Ovary (tissue), 3 donors: ENCODE results near the gene CRYBG2.
"Not testable (repeated sequence)": the region's sequence is repeated elsewhere in the genome, so short reads cannot be mapped to it uniquely, and the experiment has no call there.

Experiments
- CTCF ChIP-seq, 3 donors: fragments of 450-650 bp in 2 of 3; fragments of 200-600 bp in 1 of 3; IDR thresholded peaks; one replicate each; pipeline versions ENCODE4 v1.5.1 to v1.8.0; 2016 to 2022; ENCODE audit warnings: antibody characterized with exemption in 3 of 3, mild to moderate bottlenecking in 1 of 3
- EP300 ChIP-seq: sonication (generic); formaldehyde crosslinking; IDR thresholded peaks from one replicate; pipeline ENCODE4 v1.6.1; 2017; ENCODE audit warnings: antibody characterized with exemption
- donor health status: DM: no; HTN: no; CAD: no.

GRCh38 chr1:26307966-26308899 is 45.7 kb downstream of the CRYBG2 start:
- TF ChIP-seq CTCF (IDR thresholded peaks at IDR 0.05); EP300: not testable (repeated sequence)
